A549 (cell line): ENCODE measurements around the gene MBLAC1. TPM values are rescaled to one million over a fixed set of nuclear protein-coding genes. Genes with fewer than 3 reads are reported as not detected.
A peak's percentile ranks its signal among the peaks of the same experiment; 100 is the strongest.

Experiments used
- ATAC-seq, 2 experiments: fragments of 200-7000 bp in 1 of 2; fragments of >200 bp in 1 of 2; cut with Nextera tagmentation in 1 of 2; cut with Tn5 transposase in 1 of 2; 3 replicates each; pipeline versions ENCODE4 v1.8.0 to v1.9.1; 2018 to 2020; ENCODE audit warnings: mild to moderate bottlenecking in 1 of 2, moderate library complexity in 1 of 2
- CTCF ChIA-PET: fragments of 300-600 bp; sonication (Branson Sonifier 250); formaldehyde crosslinking; extraction: SDS; loops from one replicate; lab custom pipeline; 2021; ENCODE audit warnings: antibody characterized with exemption, inconsistent platforms; lab: Yijun Ruan, JAX
- POLR2A ChIA-PET: fragments of 350-600 bp; formaldehyde crosslinking; extraction: SDS; loops from one replicate; lab custom pipeline; 2021; ENCODE audit warnings: antibody characterized with exemption, inconsistent platforms; lab: Yijun Ruan, JAX
- DNase-seq, 2 experiments: peaks; one replicate each; pipeline versions ENCODE4 v3.0.0 to v3.0.0-alpha.2; 2011 to 2016; ENCODE audit warnings: low read depth in 1 of 2, low spot score in 1 of 2
- FAIRE-seq: peaks from 2 replicates; lab custom pipeline; 2011; peaks lifted over from hg19 to GRCh38; lab: Jason Lieb, UNC
- H3K27ac ChIP-seq, 2 experiments: fragments of >200 bp; sonication (Bioruptor Twin); formaldehyde crosslinking; 3 replicates each; pipeline ENCODE4 v1.5.1; 2016 to 2017
- H3K4me1 ChIP-seq: fragments of >200 bp; sonication (Bioruptor Twin); formaldehyde crosslinking; 3 replicates; pipeline ENCODE4 v1.6.1; 2016
- H3K4me2 ChIP-seq: fragments of >200 bp; sonication (Bioruptor Twin); formaldehyde crosslinking; 3 replicates; pipeline ENCODE4 v1.6.1; 2016
- H3K4me3 ChIP-seq: fragments of >200 bp; sonication (Bioruptor Twin); formaldehyde crosslinking; 3 replicates; pipeline ENCODE4 v1.5.1; 2016
- H3K9me3 ChIP-seq: fragments of >200 bp; sonication (Bioruptor Twin); formaldehyde crosslinking; 3 replicates; pipeline ENCODE4 v1.6.1; 2016
- CEBPB ChIP-seq, 2 experiments: fragments of >200 bp in 1 of 2; sonication (Bioruptor Twin) in 1 of 2; formaldehyde crosslinking in 1 of 2; IDR thresholded peaks; 2 replicates each; pipeline ENCODE4 v1.6.1; 2012 to 2016
- CHD4 ChIP-seq: fragments of 200-600 bp; sonication (generic); IDR thresholded peaks from 2 replicates; pipeline ENCODE4 v1.6.1; 2016; ENCODE audit warnings: antibody characterized with exemption, mild to moderate bottlenecking, borderline replicate concordance
- EHF ChIP-seq: fragments of 250-450 bp; sonication (Bioruptor Pico); IDR thresholded peaks from 2 replicates; pipeline ENCODE4 v1.5.0; 2020; ENCODE audit warnings: mild to moderate bottlenecking
- EHMT2 ChIP-seq: fragments of 200-600 bp; sonication (generic); IDR thresholded peaks from 2 replicates; pipeline ENCODE4 v1.6.1; 2016; ENCODE audit warnings: antibody characterized with exemption, low read depth, mild to moderate bottlenecking, moderate library complexity
- EP300 ChIP-seq, 2 experiments: fragments of >200 bp; sonication (Bioruptor Twin); formaldehyde crosslinking; IDR thresholded peaks; 2 replicates in 1 of 2; 3 replicates in 1 of 2; pipeline ENCODE4 v1.6.1; 2016 to 2017
- FOSL2 ChIP-seq, 2 experiments: fragments of 450-650 bp in 1 of 2; fragments of >200 bp in 1 of 2; sonication (Bioruptor Twin) in 1 of 2; formaldehyde crosslinking; IDR thresholded peaks; 2 replicates each; pipeline versions ENCODE4 v1.5.0 to v1.6.1; 2016 to 2020; ENCODE audit warnings: mild to moderate bottlenecking in 1 of 2, moderate library complexity in 1 of 2
- GATA3 ChIP-seq: IDR thresholded peaks from 2 replicates; pipeline ENCODE4 v1.6.1; 2012; ENCODE audit warnings: borderline replicate concordance
- HDAC2 ChIP-seq: fragments of 200-600 bp; sonication (generic); IDR thresholded peaks from 2 replicates; pipeline ENCODE4 v1.6.1; 2016
- HOXB13 ChIP-seq: fragments of 250-450 bp; sonication (Bioruptor Pico); IDR thresholded peaks from 2 replicates; pipeline ENCODE4 v1.5.0; 2020; ENCODE audit warnings: low read depth, mild to moderate bottlenecking, moderate library complexity
- HOXB5 ChIP-seq: fragments of 250-450 bp; sonication (Bioruptor Pico); IDR thresholded peaks from 2 replicates; pipeline ENCODE4 v1.5.0; 2020; ENCODE audit warnings: mild to moderate bottlenecking, moderate library complexity
- JUN ChIP-seq, 2 experiments: fragments of >200 bp; sonication (Bioruptor Twin); formaldehyde crosslinking; IDR thresholded peaks; 2 replicates in 1 of 2; 3 replicates in 1 of 2; pipeline ENCODE4 v1.6.1; 2016 to 2017
- MAZ ChIP-seq: fragments of 150-350 bp; IDR thresholded peaks from 2 replicates; pipeline ENCODE4 v1.6.1; 2014; ENCODE audit warnings: antibody characterized with exemption, low read depth, low read length, borderline replicate concordance
- MYC ChIP-seq: IDR thresholded peaks from 2 replicates; pipeline ENCODE4 v1.6.1; 2012; ENCODE audit warnings: mild to moderate bottlenecking, inconsistent platforms, low read length, improper control_type of control experiment, borderline replicate concordance
- NR3C1 ChIP-seq: fragments of >200 bp; sonication (Bioruptor Twin); formaldehyde crosslinking; IDR thresholded peaks from 3 replicates; pipeline ENCODE4 v1.6.1; 2017
- POLR2A ChIP-seq: IDR thresholded peaks from 2 replicates; pipeline ENCODE4 v1.6.1; 2012; ENCODE audit warnings: mild to moderate bottlenecking, low read length
- POLR2AphosphoS2 ChIP-seq: conservative IDR thresholded peaks from 2 replicates; pipeline ENCODE4 v1.6.1; 2012; ENCODE audit warnings: low read length, improper control_type of control experiment, inconsistent platforms
- REST ChIP-seq: fragments of 200-600 bp; sonication (generic); IDR thresholded peaks from 2 replicates; pipeline ENCODE4 v1.6.1; 2016; ENCODE audit warnings: antibody characterized with exemption, mild to moderate bottlenecking, moderate library complexity
- RNF2 ChIP-seq: fragments of 200-600 bp; sonication (generic); IDR thresholded peaks from 2 replicates; pipeline ENCODE4 v1.6.1; 2016; ENCODE audit warnings: low read depth, mild to moderate bottlenecking, antibody characterized with exemption, moderate library complexity, borderline replicate concordance
- SREBF2 ChIP-seq: fragments of 450-650 bp; IDR thresholded peaks from 2 replicates; pipeline ENCODE4 v1.6.1; 2014; ENCODE audit warnings: mild to moderate bottlenecking, moderate library complexity
- ZNF302 ChIP-seq: fragments of 250-450 bp; sonication (Bioruptor Pico); IDR thresholded peaks from 2 replicates; pipeline ENCODE4 v1.9.0; 2021; ENCODE audit warnings: inconsistent platforms, mild to moderate bottlenecking, moderate library complexity
- ZSCAN20 ChIP-seq: fragments of 250-450 bp; sonication (Bioruptor Pico); IDR thresholded peaks from 2 replicates; pipeline ENCODE4 v1.8.0; 2022; ENCODE audit warnings: mild to moderate bottlenecking, moderate library complexity
- WGBS: methylation state at CpG from one replicate; pipeline ENCODE4 v1.1.6; 2017; ENCODE audit errors: missing lambda C conversion rate; 5-methylcytosine and 5-hydroxymethylcytosine counted together
- polyA plus RNA-seq, 4 experiments: library from polyadenylated mRNA; depleted of rRNA in 3 of 4; stranded (reverse); fragments of >200 nt; fragmentation: RNase III in 1 of 4; extraction: RNeasy Plus Mini Kit Qiagen cat#74134 plus additional on column Dnase treatment in 1 of 4; gene quantifications; 2 replicates in 3 of 4; 3 replicates in 1 of 4; pipeline ENCODE4 v1.2.3, GENCODE V29; 2011 to 2017
- TF ChIP-seq, protein P1 (sequence below): IDR thresholded peaks from 2 replicates; pipeline ENCODE4 v1.6.1; 2012

Gene MBLAC1
- polyA plus RNA-seq, 2 of the 4 experiments (the other 2 are of a cell fraction) = 0.63 to 2.6 TPM

DNA sequence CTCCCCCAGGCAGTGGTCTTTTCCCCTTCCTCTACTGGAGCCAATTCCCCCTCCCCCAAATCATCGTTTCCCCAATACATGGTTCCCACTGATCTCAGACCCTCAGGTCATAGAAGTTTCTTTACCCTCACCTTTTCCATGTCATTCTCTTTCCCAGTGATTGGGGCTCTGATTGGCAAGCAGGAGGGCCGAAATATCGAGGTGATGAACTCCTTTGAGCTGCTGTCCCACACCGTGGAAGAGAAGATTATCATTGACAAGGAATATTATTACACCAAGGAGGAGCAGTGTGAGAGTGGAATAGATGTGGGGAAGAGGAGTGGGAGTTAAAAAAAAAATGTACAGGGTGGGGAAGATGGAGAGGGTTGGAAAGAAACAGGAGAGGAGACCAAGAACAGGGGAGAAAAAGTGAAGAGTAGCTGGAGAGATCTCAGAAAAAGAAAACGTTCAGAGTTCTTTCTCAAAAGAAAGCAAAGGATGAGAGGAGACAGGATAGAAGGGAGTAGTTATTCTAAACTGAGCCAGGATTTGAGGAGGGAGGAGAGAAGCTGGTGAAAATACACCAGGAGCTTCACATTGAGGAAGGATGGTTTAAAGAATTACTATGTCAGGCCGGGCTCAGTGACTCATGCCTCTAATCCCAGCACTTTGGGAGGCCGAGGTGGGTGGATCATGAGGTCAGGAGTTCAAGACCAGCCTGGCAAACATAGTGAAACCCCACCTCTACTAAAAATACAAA lies 37.1 kb upstream of the MBLAC1 start:
- CTCF ChIA-PET = interaction anchor here (0.7 to 1.5 kb wide), 5 partner anchors 9 to 61 kb away, joined by 3 to 5 read pairs (median 3); partner anchors contain the start of genes AP4M1 and MCM7
- peak overlapping the region; percentile 69 for H3K4me3 ChIP-seq
- peak overlapping the region; percentile 86 for H3K4me2 ChIP-seq
- no peak for TF ChIP-seq MYC
- no peak for TF ChIP-seq HOXB13 (CRISPR knock-in tag)
- TF ChIP-seq FOSL2 (IDR thresholded peaks at IDR 0.05) = no peak
- 0 out of 2 replicates have a peak, but pooled peaks have one; percentile 40 for TF ChIP-seq FOSL2 (CRISPR knock-in tag; IDR thresholded peaks at IDR 0.05)
- no peak for TF ChIP-seq POLR2A
- POLR2A ChIA-PET = interaction anchor here (0.6 to 4.8 kb wide), 2 partner anchors 12 to 37 kb away, joined by 3 to 46 read pairs; partner anchors contain the start of genes AP4M1 and MCM7
- peaks cover 14% of the 10 kb centered on the region for H3K4me1 ChIP-seq
- no peak for DNase-seq
- peak overlapping the region; percentile 88 to 94 for H3K27ac ChIP-seq
- 5% methylated on average over 7 of the region's 7 CpGs for WGBS
- no peak; a peak in 1 of 6 replicates for ATAC-seq
- FAIRE-seq = no peak
- H3K9me3 ChIP-seq = no peaks in the 10 kb centered on the region

- ATAC-seq (peak; percentile 5 to 18; a peak in 4 of 6 replicates), DNase-seq (no peak), FAIRE-seq (no peak)
- no peak overlapping the region for H3K27ac ChIP-seq
- POLR2A ChIA-PET = interaction anchor here (4.8 kb wide), 1 partner anchor 11 kb away, joined by 46 read pairs; the partner anchor contains the start of genes AP4M1 and MCM7
- TF ChIP-seq EHMT2 = no peak
- no peak for TF ChIP-seq EHF (CRISPR knock-in tag)
- no peak for TF ChIP-seq POLR2A
- TF ChIP-seq CEBPB (IDR thresholded peaks at IDR 0.05) = no peak
- TF ChIP-seq REST = no peak
- no peak for TF ChIP-seq JUN (IDR thresholded peaks at IDR 0.05)
- TF ChIP-seq CHD4 = no peak
- TF ChIP-seq EP300 (IDR thresholded peaks at IDR 0.05) = no peak
- TF ChIP-seq HOXB5 (CRISPR knock-in tag) = no peak
- TF ChIP-seq POLR2AphosphoS2 = no peak
- TF ChIP-seq RNF2 = no peak
- no peak for TF ChIP-seq HDAC2
- TF ChIP-seq, protein P1, sequence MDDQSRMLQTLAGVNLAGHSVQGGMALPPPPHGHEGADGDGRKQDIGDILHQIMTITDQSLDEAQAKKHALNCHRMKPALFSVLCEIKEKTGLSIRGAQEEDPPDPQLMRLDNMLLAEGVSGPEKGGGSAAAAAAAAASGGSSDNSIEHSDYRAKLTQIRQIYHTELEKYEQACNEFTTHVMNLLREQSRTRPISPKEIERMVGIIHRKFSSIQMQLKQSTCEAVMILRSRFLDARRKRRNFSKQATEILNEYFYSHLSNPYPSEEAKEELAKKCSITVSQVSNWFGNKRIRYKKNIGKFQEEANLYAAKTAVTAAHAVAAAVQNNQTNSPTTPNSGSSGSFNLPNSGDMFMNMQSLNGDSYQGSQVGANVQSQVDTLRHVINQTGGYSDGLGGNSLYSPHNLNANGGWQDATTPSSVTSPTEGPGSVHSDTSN = no peak
- no peak for TF ChIP-seq GATA3
- no peak for TF ChIP-seq NR3C1
- TF ChIP-seq MAZ = no peak
- TF ChIP-seq SREBF2 = no peak
- TF ChIP-seq ZNF302 = no peak
- no peak for TF ChIP-seq ZSCAN20
- 96% methylated on average over 14 of the region's 14 CpGs for WGBS
- no peak overlapping the region for H3K4me2 ChIP-seq
- H3K9me3 ChIP-seq = no peaks in the 10 kb centered on the region
- H3K4me1 ChIP-seq = peaks cover 14% of the 10 kb centered on the region
- CTCF ChIA-PET = interaction anchor here (0.6 to 1.5 kb wide), 4 partner anchors 10 to 317 kb away, joined by 3 to 5 read pairs (median 4); partner anchors contain the start of genes AP4M1 and MCM7
- no peak overlapping the region for H3K4me3 ChIP-seq
Observed at GRCh38 chr7:100090527-100091410, 36.0 kb upstream of the MBLAC1 start.
